GM18517 (cell line): ENCODE results near the gene TRAPPC8.
"Not testable (repeated sequence)": the region's sequence is repeated elsewhere in the genome, so short reads cannot be mapped to it uniquely, and the experiment has no call there.

Source experiments
- ATAC-seq: cut with Tn5 transposase; IDR thresholded peaks from one replicate; pipeline ENCODE4 v1.9.1; 2021; ENCODE audit warnings: mild to moderate bottlenecking, moderate library complexity; ENCODE audit not compliant: unreplicated experiment

Gene TRAPPC8, protein sequence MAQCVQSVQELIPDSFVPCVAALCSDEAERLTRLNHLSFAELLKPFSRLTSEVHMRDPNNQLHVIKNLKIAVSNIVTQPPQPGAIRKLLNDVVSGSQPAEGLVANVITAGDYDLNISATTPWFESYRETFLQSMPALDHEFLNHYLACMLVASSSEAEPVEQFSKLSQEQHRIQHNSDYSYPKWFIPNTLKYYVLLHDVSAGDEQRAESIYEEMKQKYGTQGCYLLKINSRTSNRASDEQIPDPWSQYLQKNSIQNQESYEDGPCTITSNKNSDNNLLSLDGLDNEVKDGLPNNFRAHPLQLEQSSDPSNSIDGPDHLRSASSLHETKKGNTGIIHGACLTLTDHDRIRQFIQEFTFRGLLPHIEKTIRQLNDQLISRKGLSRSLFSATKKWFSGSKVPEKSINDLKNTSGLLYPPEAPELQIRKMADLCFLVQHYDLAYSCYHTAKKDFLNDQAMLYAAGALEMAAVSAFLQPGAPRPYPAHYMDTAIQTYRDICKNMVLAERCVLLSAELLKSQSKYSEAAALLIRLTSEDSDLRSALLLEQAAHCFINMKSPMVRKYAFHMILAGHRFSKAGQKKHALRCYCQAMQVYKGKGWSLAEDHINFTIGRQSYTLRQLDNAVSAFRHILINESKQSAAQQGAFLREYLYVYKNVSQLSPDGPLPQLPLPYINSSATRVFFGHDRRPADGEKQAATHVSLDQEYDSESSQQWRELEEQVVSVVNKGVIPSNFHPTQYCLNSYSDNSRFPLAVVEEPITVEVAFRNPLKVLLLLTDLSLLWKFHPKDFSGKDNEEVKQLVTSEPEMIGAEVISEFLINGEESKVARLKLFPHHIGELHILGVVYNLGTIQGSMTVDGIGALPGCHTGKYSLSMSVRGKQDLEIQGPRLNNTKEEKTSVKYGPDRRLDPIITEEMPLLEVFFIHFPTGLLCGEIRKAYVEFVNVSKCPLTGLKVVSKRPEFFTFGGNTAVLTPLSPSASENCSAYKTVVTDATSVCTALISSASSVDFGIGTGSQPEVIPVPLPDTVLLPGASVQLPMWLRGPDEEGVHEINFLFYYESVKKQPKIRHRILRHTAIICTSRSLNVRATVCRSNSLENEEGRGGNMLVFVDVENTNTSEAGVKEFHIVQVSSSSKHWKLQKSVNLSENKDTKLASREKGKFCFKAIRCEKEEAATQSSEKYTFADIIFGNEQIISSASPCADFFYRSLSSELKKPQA (N-terminal part only)

DNA sequence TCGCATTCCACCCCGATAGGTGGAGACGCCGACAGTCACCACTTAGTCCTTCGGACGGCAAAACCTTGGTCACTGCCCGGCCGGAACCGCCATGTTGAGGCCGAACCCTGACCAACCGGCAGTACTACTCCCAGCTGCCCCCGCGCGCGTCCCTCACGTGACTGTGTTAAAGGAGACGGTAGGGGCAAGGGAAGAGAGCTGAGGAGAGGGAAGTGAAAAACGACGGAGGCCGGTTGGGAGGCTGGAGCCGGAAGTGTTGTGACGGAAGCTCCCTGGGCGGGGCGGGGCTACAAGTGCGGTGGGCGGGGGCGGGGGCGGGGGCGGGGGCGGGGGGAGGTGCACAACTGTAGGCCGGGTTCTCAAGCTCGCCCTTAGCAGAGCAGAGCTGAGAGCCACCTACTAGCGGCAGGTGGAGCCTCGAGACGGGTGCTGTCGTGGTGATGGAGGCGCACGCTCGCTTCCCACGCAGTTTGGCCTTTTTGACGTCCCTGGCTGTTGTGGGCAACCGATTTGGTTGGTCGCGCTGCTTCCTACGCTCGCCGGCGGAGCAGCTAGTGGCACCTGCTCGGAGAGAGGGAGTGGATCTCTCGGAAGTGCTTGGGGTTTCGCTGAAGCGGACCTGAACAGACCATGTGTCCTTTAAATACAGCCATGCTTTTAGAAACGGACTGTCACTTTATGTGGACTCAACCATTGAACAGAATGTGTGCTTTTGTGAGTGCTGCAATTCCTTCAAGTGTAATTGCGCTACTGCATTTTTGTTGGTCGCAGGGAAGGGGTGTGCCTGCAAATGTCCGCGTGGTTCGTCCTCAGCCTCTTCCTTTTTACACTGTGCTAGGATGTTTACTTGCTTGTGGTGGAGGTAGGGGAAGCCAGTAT is at the start of gene TRAPPC8:
TRAPPC8 (minus strand) TSS at position 130 of the 879 bp plus-strand sequence. CDS start 364 bp downstream, outside the sequence.
- peak; percentile 83 for ATAC-seq

DNA sequence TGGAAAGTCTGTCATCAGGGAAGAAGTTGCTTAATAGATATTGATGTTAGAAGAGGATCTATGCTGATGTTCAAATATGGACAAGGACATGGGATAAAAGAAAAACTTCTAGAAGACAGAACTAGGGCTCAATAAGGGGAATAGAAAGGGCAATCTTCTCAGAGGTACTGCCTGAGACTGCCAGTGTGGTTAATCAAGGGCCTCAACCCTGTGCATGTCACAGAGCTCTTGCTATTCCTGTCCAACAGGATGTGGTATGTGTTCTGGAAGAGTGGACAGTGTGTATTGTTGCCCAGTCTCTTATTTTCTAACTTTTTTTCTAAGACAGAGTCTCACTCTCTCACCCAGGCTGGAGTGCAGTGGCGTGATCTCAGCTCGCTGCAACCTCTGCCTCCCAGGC is 47.9 kb upstream of the TRAPPC8 start:
- ATAC-seq, result peak; percentile 96

DNA sequence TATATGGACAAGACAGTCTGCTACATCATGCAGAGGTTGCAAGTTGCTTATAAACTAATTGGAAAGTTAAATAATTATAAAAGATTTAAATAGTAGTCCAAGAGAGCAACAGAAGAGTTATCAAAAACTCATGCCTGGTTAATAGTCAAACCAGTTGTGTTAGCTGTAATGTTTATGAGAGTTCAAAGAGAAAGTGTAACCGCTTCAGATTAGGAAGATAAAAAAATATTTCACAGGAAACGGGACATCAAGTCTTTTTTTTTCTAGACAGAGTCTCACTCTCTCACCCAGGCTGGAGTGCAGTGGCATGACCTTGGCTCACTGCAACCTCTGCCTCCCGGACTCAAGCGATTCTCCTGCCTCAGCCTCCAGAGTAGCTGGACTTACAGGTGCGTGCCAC is 41.0 kb upstream of the TRAPPC8 start:
- no peak for ATAC-seq

DNA sequence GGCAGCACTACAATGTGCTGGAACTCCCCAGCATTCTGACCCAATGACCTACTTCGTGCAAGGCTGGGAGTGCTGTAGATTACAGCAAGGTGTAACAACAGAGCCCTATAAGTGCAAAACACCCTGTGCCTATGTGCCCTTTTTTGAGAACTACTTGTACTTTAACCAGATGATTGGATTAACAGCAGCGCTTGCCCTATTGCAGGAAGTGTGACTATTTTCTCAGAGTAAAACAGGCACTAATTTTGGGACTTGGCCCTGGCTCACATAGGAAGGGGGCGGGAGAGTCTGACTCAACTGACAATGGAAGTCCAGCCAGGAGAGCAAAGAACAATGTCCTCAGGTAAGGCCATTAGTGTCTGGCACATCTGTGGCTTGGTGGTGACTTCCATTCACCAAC is 40.1 kb upstream of the TRAPPC8 start:
- no peak for ATAC-seq

DNA sequence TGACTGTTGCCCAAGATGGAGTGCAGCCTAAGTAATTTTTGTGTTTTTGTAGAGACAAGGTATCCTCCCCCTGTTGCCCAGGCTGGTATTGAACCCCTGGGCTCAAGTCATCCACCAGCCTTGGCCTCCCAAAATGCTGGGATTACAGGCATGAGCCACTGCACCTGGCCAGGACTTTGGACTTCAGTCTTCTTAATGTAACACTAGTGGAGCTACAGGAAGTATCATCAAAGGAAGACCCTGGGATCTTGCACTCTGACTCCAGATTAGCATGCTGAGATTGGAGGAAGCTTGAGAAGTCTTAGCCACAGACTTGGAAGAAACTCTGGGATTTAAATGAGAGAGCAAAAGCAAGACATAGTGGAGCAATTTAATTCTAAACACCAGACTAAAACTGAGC is 37.9 kb upstream of the TRAPPC8 start:
- no peak for ATAC-seq

DNA sequence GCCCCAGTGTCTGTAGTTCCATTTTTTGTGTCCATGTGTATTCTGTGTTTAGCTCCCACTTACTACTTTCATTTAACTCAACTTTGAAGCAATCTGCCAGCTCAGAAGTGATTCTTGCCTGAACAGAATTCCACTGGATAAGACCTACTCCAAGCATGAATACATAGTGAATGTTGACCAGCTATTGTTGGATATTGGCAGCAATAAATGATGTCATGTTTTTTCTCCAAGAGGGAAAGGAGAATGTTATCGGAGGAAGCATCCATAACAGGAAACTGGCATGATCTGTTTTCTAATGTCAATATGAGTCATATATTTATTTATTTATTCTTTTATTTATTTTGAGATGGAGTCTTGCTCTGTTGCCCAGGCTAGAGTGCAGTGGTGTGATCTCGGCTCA is 36.8 kb upstream of the TRAPPC8 start:
- no peak for ATAC-seq

DNA sequence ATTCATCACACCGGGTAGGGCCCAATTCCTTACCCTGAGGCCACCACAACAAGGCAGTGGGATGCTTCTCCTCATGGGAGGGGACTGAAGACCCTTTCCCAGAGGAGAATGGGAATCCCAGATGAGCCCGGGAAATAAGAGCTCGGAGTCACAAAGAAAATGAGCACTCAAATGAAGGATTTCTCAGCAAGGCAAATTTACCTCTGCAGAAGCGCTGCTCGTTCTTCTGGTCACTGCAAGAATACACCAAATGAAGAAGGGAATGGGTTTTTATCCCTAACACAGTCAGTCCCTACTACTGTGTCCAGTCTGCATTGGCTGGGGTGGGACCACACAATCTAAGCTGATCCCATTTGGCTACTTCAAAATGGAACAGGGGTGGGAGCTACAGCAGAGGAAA is 35.7 kb upstream of the TRAPPC8 start:
- no peak for ATAC-seq

DNA sequence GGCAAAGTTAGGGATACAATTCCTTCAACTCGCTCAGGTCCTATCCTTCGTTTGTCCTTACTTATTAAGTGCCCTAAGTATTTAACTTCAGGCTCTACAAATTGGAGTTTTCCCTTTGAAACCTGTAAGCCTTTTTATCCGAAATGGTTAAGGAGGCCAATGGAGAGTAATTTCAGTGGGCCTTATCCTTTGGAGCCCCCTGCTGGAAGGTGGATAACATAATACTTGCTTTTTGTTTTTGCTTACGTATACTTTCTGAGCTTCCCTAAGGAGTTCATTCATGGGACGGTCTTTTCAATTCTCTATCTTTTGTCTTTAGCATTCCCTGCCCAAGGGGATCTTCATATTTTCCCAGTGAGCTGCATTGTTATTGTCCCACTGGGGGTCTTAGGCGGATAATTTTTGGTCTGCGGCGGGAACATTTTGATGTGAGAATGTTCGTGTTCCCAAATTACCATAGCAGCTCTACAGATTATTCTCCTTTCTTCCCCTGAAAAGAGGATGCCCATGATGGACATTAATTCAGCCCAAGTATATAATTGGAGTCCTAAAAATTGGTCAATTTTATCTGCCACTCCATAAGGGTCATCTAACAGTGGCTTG is 34.4 kb upstream of the TRAPPC8 start:
- no peak for ATAC-seq

DNA sequence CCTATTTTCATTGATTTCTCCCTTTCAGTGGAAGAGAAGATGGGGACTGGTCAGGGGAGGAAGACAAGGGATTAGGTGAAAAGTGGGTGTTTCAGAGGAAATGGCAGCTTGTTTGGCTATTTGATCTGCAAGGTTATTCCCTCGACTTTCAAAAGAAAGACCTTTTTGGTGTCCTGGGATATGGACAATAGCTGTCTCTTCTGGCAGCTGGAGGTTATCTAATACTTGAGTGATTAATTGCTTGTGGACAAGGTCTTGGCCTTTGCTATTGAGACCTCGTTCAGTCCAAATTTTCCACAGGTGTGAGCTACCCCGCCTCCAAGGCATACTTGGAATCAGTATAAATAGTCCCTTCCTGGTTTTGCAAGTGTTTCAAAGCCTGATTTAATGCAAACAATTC is 33.3 kb upstream of the TRAPPC8 start:
- ATAC-seq, result no peak

DNA sequence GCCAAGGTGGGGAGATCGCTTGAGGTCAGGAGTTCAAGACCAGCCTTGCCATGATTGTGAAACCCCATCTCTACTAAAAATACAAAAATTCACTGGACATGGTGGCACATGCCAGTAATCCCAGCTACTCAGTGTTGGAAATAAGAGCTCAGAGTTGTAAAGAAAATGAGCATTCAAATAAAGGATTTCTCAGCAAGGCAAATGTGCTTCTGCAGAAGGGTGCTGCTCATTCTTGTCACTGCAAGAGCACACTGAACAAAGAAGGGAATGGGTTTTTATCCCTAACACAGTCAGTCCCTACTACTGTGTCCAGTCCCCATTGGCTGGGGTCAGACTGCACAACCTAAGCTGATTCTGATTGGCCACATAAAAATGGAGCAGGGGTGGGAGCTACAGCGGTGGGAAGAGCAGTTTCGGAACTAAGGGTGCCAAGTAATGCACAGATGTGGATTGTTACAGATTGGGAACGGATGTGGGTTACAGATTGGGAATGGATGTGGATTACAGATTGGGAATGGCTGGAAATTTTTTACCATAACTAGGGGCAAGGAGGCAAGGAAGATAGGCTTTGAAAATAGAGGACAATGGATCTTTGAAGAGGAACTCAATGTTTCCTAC is 31.1 kb upstream of the TRAPPC8 start:
- no peak for ATAC-seq

DNA sequence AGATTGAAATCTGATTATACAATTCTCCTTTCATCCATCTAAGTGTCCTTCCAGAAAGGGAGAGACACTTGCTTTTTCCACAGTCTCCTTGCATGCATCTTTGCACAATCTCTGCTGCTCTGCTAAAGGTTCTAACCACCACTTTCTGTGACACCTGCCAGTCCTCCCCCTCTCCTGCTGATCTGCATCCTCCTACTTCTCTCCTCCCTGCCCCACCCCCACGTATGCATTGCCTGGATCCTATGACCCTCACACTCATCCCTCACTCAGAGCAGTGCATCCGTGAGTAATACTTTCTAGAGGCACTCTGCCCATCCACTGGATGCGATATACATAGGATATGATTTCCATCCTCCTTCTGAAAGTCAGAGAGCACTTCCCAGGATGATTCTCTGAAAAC is 27.7 kb upstream of the TRAPPC8 start:
- no peak for ATAC-seq

DNA sequence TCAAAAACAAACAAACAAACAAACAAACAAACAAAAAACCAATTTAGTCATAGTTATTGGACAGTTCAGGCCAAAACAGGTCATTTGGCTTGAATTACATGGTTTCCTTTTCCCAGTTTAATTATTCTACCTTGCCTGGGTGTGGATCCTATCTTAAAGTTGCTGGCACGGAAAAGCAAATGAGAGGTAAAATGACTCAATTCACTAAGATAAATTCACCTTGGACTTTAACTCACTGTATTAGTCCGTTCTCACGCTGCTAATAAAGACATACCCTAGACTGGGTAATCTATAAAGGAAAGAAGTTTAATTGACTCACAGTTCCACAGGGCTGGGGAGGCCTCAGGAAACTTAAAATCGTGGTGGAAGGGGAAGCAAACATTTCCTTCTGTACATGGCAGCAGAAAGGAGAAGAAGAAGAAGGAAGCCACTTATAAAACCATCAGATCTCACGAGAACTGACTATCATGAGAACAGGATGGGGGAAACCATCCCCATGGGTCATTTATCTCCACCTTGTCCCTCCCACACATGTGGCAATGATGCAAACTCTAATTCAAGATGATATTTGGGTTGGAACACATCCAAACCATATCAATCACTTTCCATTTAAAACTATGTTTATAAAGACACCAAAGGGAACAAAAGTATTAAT is 22.5 kb upstream of the TRAPPC8 start:
- no peak for ATAC-seq

DNA sequence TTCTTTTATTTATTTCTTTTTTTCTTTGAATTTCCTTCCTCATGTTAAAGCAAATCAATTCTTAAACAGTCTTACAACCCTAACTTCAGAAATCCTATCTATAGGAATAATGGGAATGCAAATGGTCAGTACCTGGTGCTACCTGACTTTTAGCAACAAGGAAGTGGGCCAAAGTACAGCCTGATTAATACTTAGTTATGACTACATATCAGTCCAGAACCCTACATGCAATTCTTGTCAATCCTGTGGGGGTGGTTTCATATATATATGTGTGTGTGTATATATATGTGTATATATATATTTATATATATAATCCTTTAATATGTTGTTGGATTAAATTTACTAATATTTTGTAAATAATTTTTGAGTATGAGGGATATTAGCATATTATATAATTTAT is 14.8 kb upstream of the TRAPPC8 start:
- no peak for ATAC-seq

DNA sequence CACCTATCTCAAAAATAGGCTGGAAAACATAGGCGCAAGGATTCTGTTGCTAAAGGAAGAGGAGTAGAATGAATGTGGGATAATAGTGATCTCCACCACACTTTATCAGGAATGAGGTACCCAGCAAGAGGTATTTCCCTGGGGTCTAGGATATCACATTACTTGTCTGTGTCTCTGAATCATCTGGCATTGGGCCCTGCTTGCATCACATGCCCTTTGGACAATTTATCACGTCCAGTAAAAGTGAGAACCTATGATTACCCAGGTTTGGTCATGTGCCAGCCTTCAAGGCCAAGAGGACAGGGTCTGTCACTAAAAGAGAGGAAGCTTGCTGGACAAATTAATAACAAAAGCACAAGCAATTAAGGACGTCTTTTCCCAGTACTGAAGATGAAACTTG is 11.4 kb upstream of the TRAPPC8 start:
- ATAC-seq, result no peak

DNA sequence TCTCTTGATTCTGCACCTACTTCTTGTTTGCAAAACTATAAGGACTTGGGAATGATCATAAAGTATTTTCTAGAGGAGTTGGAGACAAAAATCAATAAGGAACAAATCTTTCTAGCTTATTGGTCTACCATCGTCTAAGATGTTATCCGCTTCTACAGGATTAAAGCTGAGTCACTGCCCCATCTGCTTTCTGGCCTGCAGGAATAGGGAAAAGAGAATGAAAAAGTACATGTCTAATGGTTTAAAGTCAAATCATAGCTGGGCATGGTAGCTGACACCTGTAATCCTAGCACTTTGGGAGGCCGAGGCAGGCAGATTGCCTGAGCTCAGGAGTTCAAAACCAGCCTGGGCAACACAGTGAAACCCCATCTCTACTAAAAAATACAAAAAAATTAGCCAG is 10.8 kb upstream of the TRAPPC8 start:
- not testable (repeated sequence) for ATAC-seq

DNA sequence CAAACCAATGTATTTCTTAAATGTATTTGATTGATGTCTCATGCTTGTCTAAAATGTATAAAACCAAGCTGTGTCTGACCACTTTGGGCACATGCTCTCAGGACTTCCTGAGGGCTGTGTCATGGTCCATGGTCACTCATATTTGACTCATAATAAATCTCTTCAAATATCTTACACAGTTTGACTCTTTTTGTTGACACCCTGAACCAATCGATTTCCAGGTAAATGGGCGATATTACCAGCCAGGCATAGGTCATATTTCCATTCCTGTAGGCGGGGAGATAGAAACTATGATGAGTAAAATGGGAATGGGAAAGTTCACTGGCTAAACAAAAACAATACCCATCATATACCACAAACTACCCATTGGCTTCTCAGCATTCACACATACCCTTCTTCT is 9.3 kb upstream of the TRAPPC8 start:
- ATAC-seq, result no peak

DNA sequence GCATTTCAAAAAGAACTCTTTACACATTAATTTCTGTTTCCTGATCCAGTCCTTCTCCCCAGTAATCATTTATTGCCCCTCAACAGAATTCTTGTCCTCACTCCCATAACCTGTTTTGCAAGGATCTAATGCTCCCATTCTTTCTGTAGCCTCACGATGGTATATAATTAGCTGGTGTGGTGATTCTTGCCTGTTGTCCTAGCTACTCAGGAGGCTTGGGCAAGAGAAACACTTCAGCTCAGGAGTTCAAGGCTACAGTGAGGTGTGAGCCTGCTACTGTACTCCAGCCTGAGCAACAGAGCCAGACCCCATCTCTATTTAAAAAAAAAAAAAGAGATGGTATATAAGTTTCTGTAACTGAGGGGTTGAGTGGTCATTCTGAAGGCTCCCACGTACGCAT is 7.7 kb upstream of the TRAPPC8 start:
- no peak for ATAC-seq

DNA sequence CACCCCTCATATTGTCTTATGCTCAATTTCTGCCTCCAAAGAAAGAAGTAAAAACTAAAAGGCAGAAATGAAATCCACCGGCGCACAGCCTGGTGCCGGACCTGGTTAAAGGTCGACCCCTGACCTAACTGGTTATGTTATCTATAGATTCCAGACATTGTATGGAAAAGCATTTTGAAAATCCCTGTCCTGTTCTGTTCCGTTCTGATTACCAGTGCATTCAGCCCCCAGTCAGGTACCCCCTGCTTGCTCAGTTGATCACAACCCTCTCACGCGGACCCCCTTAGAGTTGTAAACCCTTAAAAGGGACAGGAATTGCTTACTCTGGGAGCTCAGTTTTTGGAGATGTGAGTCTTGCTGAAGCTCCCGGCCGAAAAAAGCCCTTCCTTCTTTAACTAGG is 5.4 kb upstream of the TRAPPC8 start:
- not testable (repeated sequence) for ATAC-seq
